Left cardiac atrium (tissue), 4 donors: ENCODE results near the gene DNAH8. TPM values are rescaled to one million over a fixed set of nuclear protein-coding genes. Genes with fewer than 3 reads are reported as not detected.
A peak's percentile ranks its signal among the peaks of the same experiment; 100 is the strongest.

ENCODE experiments used
- ATAC-seq, 2 donors: fragments of 200-7000 bp; cut with Tn5 transposase; one replicate each; pipeline ENCODE4 v1.9.1; 2020; ENCODE audit warnings: mild to moderate bottlenecking in 2 of 2, moderate library complexity in 2 of 2
- DNase-seq: peaks from one replicate; pipeline ENCODE4 v3.0.0-alpha.2; 2020
- intact Hi-C, 2 donors: fragments of 100-400 bp; cut with DNase I; formaldehyde crosslinking; loops; one replicate each; pipeline versions ENCODE4 v1.14.1 to v1.15.1; 2022 to 2023
- long read RNA-seq: library from polyadenylated mRNA; unstranded; transcript quantifications from one replicate; pipeline ENCODE4 v2.0.0, GENCODE V29; 2021
- total RNA-seq, 2 donors: library from RNA; stranded (reverse); fragmentation: NEBNext Ultra II Directional; extraction: Animal tissue kit (Norgen Biotek cat#: 25700); gene quantifications; one replicate each; pipeline ENCODE4 v1.2.1, GENCODE V29; 2021
- donor health status: DM: no; HTN: yes; CAD: no.
- donor health status: DM: no; HTN: yes; CAD: no; lungs with severe emphysema.
- donor health status: DM: yes; HTN: yes; CAD: no.
- donor health status: Dilated cardiomyopathy.

DNAH8 gene, protein sequence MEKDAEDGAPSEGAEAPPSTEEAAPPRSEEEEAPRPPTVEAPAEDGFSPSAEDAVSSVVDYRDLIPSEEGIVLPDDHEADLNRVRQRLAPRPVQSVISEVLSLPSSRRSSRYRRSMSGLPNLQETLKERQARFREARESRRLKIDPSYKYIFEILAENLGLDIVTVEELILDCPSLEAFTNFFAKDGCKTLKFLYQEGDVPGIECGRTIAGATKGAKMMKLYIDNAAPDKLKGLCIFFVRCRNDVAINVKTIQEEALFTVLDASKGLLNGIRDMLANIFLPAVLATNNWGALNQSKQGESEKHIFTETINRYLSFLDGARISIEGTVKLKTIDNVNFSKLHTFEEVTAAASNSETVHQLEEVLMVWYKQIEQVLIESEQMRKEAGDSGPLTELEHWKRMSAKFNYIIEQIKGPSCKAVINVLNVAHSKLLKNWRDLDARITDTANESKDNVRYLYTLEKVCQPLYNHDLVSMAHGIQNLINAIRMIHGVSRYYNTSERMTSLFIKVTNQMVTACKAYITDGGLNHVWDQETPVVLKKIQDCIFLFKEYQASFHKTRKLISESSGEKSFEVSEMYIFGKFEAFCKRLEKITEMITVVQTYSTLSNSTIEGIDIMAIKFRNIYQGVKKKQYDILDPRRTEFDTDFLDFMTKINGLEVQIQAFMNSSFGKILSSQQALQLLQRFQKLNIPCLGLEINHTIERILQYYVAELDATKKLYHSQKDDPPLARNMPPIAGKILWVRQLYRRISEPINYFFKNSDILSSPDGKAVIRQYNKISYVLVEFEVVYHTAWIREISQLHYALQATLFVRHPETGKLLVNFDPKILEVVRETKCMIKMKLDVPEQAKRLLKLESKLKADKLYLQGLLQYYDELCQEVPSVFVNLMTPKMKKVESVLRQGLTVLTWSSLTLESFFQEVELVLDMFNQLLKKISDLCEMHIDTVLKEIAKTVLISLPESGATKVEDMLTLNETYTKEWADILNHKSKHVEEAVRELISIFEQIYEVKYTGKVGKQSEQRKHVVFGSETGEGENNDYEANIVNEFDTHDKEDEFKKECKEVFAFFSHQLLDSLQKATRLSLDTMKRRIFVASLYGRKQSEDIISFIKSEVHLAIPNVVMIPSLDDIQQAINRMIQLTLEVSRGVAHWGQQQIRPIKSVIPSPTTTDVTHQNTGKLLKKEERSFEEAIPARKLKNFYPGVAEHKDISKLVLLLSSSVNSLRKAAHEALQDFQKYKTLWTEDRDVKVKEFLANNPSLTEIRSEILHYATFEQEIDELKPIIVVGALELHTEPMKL (N-terminal part only)
- total RNA-seq: not detected
- long read RNA-seq: 0 reads

DNA sequence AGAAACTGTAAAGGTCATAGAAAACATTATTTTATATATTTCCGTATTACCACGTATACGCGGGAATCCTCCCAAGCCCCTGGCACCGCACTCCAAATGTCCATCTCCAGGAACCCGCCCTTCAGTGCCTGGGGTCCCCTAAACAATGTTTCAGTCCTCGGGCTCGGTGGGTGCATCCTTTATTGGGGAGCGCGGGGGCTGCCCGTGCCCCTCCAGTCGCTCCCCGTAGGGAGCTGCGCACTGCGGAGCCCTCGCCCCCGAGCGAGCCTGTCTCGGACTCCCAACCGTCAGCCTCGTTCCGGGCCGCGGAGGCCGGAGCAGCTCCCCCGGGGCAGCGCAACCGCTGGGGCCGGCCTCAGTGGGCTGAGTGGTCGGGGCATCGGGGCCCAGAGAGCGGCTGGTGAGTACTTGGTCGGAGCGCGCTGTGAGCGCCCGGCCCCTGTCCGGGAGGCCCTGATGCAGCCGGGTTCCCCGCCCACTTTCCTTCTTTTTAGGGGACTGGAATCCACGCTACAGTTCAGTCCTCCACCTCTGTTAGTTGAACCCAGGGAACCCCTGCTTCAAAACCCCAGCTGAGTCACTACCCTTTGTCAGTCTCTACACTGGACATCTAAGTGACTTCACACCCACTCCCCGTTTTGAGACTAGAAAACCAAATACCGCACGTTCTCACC, at the start of gene DNAH8:
TSS of gene DNAH8 (plus strand) at position 296 of the 674 bp plus-strand sequence. CDS start 7,499 bp downstream, outside the sequence.
- intact Hi-C loops: no loop called here
- ATAC-seq (peak in 1 of 2 donors; percentile 53), DNase-seq (no peak)

DNA sequence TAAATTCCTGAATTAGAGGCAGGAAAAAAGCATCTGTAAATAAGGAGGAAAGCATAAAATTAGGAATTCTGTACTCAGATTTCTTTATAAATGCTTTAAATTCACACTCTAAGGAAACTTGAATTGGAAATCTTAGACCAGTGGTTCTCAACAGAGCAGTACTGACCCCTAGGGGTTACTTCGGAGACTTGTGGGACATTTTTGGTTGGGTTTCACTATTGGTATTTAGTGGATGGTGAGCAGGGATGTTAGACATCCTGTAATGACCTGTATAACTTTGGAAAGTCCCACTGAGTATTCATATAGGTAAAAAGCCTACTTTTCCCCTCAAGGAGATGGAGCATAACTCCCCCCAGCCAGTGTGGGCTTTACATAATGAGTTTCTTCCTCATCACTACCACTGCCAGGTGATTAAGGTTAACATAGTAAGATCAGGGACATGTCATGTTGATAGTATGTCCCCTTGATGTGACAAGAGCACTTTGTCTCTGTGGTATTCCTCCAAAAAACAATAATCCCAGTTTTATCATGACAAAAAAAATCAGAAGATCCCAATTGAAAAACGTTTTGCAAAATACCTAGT, 43.1 kb upstream of the DNAH8 start:
- ATAC-seq (peak in 1 of 2 donors; percentile 76), DNase-seq (no peak)
- intact Hi-C loops: no loop called here

DNA sequence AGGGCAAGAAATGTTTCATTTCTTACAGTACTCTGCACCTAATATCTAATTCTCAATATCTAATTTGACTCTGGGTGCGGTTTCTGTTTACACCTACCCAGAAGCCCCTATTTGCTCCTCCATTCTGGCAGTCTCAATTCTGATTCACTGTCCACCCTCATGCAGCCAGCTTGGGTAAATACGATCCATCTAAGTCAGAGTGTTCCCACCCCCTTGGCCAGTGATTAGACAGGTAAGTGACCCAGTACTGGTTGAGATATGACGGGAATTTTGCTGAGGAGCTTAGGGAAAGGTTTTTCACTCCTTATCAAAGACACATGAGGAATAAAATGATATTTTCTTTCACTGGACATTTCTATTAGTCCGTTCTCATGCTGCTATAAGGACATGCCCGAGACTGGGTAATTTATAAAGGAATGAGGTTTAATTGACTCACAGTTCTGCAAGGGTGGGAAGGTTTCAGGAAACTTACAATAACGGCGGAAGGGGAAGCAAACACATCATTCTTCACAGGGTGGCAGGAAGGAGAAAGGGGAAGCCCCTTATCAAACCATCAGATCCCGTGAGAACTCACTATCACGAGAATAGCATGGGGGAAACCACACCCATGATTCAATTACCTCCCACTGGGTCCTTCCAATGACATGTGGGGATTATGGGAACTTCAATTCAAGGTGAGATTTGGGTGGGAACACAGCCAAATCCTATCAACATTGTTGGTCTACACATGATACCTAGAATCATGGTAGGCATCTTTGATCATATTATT, 41.5 kb upstream of the DNAH8 start:
- DNase-seq (no peak), ATAC-seq (peak in 1 of 2 donors; percentile 23)
- intact Hi-C loops: no loop called here

DNA sequence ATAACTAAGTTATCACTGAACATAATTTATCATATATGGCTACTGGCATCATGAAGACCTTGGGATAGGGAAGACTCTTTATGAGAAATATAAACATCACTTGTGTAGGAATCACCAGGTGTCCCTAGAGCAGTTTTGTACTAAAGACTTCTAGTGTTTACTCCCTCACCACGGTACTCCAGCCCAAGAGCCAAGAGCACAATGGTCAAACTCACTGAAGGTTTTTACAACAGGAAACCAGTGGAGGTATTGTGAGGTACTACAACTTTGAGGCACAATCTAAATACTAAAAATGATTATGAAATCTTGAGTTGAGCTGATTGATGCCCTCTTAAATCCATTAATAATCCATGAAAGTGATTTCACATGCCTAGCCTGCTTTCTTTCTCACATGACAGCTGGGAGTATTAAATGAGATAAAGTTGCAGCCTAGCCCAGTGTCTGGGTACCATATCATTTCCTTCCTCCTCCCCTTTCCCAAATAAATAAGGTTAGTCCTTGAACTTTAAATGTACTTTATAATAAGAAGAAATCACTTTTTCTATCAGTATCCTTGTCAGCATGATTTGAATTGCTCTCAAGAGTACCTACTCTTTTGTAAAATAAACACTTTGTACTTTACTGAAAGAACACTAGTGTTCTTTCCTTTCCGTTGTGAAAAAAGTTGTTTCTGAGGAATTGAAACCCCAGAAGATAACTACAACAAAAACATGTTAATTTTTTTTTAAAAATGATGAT, 38.7 kb upstream of the DNAH8 start:
- DNase-seq: no peak
- intact Hi-C loops: no loop called here
- no peak for ATAC-seq

DNA sequence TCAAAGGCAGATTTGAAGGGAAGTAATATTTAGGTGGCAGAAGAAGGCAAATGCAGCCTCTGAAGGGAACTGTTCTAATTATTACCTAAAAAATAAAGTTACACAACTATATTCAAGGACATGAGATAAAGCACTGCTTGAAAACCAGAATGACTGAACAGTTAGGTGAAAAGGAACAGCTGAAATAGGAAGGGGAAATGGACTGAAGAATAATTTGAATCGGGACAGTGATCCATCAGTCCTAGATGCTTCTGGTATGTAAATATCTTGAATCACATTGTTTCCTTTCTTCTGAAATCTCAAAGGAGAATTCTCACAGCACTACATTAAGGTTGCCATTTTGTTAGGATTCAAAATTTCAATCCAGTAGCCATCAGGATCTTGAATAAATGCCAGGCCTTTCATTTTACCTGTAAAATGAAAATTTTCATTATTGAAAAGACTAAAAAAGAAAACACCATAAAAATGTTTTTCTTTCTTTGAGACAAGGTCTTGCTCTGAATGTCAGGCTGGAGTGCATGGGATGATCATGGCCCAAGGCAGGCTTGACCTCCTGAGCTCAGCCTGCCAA, 38.1 kb upstream of the DNAH8 start:
- intact Hi-C loops: no loop called here
- no peak for ATAC-seq
- no peak for DNase-seq

DNA sequence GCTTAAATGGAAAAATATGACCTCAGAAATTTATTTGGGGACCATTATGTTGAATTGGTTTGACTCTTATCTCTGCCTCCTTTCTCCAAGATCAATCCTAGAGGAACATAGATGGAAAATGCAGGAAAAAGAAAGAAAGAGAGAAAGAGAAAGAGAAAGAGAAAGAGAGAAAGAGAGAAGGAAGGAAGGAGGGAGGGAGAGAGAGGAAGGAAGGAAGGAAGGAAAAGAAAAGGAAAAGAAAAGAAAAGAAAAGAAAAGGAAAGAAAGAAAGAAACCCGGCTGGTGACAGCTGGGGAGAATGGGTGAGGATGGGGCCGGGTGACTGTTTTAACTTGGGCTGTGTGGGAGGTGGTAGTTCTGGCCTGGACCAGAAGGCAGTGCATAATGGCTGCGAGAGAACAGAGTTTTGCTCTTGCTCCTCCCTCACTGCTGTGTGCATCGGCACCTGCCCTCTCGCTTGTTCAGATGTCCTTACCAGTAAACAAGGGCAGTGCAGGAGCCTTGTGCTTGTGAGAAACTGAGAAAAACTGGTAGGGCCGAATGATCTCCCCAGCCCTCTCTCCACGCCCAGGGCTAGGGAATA, 36.8 kb upstream of the DNAH8 start:
- ATAC-seq (no peak), DNase-seq (no peak)
- intact Hi-C loops: no loop called here

DNA sequence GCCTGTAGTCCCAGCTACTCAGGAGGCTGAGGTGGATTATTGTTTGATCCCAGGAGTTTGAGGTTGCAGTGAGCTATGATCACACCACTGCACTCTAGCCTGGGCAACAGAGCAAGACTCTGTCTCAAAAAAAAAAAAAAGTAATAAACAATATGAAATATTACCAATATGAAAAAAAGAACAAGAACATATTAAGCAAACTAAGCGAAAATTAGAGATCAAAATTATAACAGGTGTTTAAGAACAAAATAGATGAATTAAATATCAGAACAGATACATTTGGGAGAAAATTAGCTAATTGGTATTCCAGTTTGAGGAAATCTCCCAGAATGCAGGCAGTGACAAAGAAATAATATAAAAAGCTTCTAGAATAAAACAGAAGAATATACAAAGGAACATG, 35.4 kb upstream of the DNAH8 start:
- intact Hi-C loops: no loop called here
- DNase-seq: no peak
- ATAC-seq: no peak

DNA sequence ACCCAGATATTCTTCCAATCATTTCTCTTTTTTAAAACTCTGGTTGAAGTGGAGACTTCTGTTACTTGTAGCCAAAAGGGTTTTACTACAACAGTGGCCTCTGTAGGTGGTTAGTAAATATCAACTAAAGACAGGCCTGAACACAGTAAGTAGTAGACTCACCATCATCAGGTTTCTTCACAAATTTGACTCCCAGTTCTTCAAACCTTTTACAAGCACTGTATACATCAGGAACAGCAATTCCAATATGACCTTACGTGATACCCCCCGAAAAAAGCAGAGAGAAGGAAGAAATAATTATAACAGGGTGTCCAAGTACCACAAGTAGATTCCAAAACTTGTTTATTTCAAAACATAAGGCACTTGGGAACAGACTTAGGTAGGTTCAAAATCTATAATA, 33.3 kb upstream of the DNAH8 start:
- intact Hi-C loops: no loop called here
- DNase-seq (no peak), ATAC-seq (no peak)

DNA sequence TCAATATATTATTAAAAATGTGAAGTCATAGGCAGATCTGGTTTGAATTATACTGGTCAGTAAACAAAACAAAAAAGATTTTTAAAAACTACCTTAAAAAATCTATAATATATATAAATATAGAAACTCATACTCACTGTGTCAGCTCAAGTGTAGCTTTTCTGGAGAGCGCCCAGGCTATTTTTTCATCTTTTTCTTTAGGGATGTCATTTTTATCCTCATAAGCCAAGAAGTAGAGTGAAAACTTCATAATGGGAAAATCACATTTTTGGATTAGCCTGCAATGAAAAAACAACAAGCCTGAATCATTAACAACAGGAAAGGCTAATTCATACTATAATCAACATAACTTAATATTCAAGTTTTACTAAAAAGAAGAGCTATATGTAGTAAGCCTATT, 30.9 kb upstream of the DNAH8 start:
- intact Hi-C loops: no loop called here
- ATAC-seq: no peak
- no peak for DNase-seq

DNA sequence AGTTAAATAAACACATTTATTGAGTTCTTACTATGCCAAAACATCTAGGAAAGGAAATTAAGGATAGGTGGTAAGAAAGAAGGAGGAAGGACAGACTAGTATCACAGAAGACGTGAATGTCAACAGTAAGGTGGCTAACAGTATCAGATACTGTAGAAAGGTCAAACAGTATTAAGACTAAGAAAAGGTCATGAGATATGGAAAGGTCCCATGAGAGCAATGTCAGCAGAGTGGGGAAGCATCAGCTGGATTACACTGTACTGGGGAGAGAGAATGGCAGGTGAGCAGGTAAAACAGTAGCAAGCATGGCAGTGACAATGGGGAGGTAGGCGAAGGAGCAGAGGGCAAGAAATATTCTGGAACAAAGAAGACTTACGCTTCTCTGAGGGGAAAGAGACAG, 30.2 kb upstream of the DNAH8 start:
- no peak for ATAC-seq
- DNase-seq: no peak
- intact Hi-C loops: no loop called here

DNA sequence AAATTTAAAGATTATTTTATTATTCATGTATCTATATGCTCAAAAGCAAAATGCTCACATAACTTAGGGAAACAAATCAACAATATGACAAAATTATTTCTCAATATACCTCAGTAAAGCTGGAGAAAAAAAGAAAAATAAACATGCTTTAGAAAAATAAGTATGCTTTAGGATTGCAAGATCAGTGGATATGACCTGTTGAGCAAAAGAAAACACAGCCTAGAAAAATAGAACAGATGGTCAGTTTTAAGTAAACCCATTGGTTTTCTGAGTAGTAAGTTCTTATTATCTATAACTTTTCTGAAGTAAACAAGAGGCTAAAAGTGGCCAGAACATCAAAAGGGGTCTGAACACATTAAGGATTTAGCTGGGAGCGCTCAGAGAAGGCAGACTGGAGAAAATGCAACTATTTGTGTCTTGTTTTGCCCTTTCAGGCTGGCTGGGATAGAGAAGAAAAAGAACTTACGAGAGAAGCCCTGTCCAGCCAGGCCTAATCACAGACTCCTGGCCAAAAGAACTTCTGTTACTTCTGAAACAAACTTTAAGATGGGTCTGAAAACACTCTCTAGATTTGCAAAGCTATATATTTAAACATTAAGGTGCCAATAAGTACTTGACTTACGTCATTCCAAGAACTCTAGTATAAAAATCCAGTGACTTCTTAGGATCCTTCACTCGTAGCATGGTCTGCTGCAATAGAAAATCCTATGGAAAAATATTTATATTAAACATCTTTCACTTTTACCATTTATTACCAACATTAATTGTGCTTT, 28.7 kb upstream of the DNAH8 start:
- DNase-seq: no peak
- intact Hi-C loops: no loop called here
- no peak for ATAC-seq

DNA sequence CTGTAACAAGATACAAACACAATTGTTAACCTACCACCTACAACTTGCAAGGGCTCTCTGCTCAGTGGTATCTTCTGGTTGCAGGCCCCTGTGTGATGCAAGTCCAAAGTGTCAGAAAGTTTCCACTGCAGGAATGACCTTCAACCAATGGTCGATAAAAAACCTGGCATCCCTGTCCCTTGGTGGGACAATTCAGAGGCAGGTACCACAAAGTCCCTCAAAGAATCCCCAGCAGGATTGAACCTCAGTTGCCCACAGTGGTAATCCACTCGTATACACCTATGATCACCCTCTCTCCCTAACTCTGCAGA, 28.1 kb upstream of the DNAH8 start:
- DNase-seq (no peak), ATAC-seq (peak; percentile 24 to 30)
- intact Hi-C loops: no loop called here

DNA sequence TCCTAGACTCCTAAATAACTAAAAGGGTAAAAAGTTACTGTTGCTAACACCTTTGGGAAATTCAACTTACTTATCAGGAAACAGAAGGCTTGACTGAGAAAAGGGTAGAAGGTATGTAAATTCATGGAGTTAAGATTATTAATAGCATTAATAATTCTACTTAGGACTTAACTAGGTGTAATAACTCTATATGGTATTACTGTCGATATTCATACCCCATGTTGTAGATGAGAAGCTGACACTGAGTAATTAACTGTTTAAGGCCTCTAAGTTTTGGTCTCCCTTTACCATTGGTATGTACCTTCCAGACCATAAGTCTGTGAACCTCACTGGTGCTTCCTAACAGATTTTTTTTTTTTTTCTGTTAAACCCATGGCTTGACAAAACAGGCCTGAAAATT, 27.6 kb upstream of the DNAH8 start:
- no peak for ATAC-seq
- intact Hi-C loops: no loop called here
- no peak for DNase-seq

DNA sequence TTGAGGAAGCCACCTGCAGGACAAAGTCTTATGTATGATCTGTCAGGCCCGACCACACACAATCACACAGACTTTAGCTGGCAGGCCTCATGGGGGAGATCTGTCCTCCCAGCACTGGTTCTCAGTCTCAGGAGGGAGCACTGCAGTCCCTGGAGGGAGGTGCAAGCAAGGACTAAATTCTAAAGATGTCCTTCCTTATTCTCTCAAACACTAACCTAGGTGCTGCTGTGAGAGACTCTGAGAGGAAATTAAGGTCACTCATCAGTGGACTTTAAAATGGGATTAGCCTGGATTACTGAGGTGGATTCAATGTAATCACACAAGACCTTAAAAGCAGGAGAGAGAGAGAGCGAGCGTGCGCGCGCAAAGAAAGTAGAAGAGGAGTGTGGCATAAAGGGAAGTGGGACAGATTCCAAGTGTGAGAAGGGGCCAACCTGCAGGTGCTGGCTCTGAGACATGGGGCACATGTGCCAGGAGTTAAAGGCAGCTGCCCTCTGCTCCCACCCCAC, 26.5 kb upstream of the DNAH8 start:
- ATAC-seq: peak; percentile 15 to 46
- intact Hi-C loops: no loop called here
- no peak for DNase-seq

DNA sequence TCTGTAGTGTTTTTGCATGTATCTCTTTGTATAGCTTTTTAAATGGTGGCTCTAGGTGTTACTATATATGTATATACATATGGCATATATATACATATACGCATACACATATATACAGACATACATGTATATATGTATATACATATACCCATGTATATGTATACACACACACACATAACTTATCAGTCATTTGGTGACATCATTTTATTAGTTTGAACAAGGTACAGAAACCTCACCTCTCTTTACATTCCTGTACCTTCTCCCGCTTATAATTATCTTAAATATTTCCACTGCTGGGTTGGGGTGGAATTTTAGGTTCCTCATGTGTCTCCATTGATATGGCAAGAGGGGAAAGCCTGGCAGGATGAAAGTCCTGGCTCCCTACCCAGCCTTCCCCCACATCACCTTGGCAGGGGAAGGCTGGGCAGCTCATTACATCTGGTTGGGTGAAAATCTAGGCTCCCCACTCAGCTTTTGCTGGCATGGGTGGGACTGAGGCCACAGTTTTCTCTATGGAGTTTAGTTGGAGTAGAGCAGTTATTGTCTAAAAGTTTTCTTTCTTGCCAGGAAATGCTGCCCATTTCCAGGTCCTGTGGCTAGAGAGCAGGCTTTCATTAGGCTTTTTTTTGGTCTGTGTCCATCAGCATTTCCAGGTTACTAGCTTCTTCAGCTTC, 19.7 kb upstream of the DNAH8 start:
- no peak for ATAC-seq
- intact Hi-C loops: no loop called here
- no peak for DNase-seq
